Endothelial cell of umbilical vein (primary cell): ENCODE data around the gene DAB2IP.

Experiments
- POLR2A ChIP-seq: IDR thresholded peaks from 2 replicates; pipeline ENCODE4 v1.6.1; 2012; ENCODE audit warnings: low read depth, mild to moderate bottlenecking, control low read depth, low read length
- TF ChIP-seq, protein P1 (sequence below), 2 donors: IDR thresholded peaks; 1 replicate in 1 of 2; 2 replicates in 1 of 2; pipeline ENCODE4 v1.5.1; 2011; ENCODE audit warnings: low read length in 2 of 2, mild to moderate bottlenecking in 2 of 2, moderate library complexity in 2 of 2, control low read depth in 1 of 2, inconsistent platforms in 1 of 2, low read depth in 1 of 2; ENCODE audit not compliant: insufficient read depth in 1 of 2; ENCODE audit errors: extremely low read depth in 1 of 2

DNA sequence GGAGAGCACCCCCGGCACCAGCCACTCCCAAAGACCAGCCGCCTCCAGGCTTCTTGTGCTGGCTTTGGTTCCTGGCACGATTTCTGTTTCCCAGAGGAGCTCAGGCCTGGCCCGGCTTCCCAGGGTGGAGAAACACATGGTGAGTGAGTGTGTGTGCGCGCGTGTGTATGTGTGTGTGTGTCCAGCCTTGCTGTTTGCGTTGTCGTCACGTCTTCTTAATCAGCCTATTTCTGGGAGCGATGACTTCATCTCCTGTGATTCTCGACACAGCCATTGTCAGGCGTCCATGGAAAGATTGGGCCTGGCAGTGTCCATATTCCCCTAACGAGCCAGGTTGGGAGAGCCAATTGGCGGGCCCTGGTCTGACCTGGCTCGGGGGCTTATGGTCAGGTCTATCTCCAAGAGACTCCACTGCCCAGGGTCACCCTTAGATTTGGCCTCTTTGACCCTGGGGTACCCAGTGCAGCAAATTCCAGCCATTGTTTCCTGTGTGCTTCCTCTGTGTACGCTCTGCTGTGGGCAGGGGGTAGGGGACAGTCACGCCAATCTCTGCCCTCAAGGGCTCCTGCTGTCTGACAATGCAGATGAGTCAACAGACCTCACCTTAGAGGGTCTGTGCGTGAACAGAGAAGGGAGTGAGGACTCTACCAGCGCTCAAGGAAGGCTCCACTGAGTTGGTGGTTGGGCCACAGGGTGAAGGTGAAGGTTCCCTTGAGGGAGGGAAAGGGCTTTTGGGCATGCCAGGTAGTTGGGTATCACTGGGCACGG lies 73.8 kb downstream of the DAB2IP start:
- TF ChIP-seq, protein P1, sequence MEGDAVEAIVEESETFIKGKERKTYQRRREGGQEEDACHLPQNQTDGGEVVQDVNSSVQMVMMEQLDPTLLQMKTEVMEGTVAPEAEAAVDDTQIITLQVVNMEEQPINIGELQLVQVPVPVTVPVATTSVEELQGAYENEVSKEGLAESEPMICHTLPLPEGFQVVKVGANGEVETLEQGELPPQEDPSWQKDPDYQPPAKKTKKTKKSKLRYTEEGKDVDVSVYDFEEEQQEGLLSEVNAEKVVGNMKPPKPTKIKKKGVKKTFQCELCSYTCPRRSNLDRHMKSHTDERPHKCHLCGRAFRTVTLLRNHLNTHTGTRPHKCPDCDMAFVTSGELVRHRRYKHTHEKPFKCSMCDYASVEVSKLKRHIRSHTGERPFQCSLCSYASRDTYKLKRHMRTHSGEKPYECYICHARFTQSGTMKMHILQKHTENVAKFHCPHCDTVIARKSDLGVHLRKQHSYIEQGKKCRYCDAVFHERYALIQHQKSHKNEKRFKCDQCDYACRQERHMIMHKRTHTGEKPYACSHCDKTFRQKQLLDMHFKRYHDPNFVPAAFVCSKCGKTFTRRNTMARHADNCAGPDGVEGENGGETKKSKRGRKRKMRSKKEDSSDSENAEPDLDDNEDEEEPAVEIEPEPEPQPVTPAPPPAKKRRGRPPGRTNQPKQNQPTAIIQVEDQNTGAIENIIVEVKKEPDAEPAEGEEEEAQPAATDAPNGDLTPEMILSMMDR (IDR thresholded peaks at IDR 0.05; ENCODE audit: extremely low read depth in 1 of 2, insufficient read depth in 1 of 2, low read depth in 1 of 2, low read length in 2 of 2), result no peak
- TF ChIP-seq POLR2A, result no peak
